HG02973 (cell line): Measurements from ENCODE around the gene ATG12.
"Not testable (repeated sequence)": the region's sequence is repeated elsewhere in the genome, so short reads cannot be mapped to it uniquely, and the experiment has no call there.

Experiments used
- ATAC-seq: cut with Tn5 transposase; IDR thresholded peaks from one replicate; pipeline ENCODE4 v1.9.1; 2021; ENCODE audit warnings: moderate library complexity; ENCODE audit not compliant: unreplicated experiment

ATG12 gene

DNA sequence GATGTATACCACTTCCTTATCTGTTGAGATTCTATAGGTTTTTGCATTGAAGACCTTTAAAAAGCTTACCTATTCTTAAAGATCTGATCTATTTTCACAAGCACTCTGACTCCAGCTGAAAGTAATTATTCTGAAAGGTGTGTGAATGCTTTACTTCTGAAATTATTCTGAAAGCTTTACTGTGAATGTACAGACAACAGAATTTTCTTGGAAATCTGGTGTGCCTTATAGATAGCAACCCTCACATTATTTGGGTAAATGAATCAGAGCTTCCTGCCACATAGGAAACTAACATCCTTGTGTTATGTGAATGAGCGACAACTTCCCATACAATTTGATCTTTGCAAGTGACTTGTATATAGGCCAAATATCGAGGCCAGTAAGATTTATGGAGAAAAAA lies 31.4 kb downstream of the ATG12 start:
- no peak for ATAC-seq

DNA sequence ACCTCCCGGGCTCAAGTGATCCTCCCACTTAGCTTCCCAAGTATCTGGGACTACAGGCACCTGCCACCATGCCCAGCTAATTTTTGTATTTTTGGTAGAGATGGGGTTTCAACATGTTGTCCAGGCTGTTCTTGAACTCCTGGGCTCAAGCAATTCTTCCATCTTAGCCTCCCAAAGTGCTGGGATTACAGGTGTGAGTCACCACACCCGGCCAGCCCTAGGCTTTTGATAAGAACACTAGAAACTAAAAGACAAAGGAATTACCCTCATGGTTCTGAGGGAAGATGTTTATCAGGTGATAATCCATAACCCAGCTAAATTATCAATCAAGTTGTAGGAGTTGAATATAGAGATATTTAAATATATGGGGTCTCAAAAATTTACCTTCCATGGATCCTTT lies 33.3 kb downstream of the ATG12 start:
- ATAC-seq: not testable (repeated sequence)

DNA sequence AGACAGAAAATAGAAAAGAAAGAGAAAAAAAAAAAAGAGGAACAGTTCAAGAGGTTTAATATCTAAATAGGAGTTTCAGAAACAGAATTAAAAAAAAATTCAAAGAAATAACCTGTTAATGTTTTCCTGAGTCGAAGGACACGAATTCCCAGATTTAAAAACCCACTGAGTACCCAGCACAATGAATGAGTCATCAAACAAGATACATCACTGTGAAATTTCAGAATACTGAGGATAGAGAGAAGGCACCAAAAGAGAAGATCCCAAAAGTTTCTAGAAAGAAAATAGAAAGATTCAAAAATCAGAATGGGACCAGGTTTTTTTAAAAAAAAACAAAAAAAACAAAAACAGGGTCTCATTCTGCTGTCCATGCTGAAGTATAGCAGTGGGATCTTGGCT lies 33.7 kb downstream of the ATG12 start:
- ATAC-seq: no peak

DNA sequence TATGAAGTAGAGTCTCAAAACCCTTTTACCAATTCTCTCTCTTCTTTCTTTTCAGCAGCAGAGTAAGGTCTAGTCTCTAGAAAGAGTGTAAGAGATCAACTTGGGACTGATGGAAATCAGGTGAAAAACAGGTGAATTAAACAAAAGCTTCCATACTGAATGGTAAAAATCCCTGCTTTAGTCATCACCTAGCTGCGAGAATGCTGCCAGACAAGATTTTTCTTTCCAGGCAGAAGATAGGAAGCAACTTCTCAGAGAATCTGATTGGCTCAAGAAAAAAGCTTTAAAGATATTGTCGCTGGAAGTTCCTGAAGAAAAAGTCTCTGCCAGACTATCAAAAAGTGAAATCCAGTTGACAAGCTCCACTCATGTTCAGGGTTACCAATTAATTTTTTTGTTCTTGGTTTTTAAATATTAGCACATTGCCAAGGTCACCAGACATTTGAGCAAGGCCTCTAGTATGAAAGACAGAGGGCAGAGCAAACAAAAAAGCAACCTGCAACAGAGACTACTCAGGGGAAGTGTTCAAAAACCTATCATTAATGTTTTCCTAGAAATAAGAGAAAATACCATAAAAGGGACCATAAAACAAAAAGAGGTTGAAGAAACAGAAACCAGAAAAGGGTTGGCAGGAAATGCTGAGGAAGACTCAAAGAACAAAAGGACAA lies 34.2 kb downstream of the ATG12 start:
- no peak for ATAC-seq

GRCh38 chr5:115801984-115802383 lies 39.4 kb downstream of the ATG12 start:
- ATAC-seq: no peak

- ATAC-seq: no peak
These were observed 40.2 kb downstream of the ATG12 start for GRCh38 chr5:115801152-115801551.

- ATAC-seq: no peak
These were observed 41.3 kb downstream of the ATG12 start for GRCh38 chr5:115800108-115800507.

DNA sequence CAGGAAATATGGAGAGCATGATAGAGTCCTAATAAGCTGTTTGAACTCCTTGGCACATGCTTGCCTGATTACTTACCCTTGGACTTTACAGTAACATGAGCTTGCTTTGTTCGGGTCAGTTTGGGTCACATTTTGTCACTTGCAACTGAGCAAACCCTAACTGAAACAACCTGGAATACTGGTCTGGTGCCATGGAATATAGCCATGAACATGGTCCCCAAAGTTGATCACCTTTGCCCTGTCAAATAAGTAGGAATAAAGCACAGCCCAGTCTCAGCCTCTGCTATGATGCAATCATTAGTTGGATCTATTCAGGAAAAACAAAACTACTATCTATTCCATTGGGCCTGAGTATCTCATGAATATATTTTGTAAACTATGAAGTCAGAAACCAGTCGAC lies 43.1 kb downstream of the ATG12 start:
- ATAC-seq: no peak

- ATAC-seq: no peak
These were observed 44.7 kb downstream of the ATG12 start for GRCh38 chr5:115796656-115797055.

- ATAC-seq: no peak
These were observed 45.7 kb downstream of the ATG12 start for GRCh38 chr5:115795700-115796099.

DNA sequence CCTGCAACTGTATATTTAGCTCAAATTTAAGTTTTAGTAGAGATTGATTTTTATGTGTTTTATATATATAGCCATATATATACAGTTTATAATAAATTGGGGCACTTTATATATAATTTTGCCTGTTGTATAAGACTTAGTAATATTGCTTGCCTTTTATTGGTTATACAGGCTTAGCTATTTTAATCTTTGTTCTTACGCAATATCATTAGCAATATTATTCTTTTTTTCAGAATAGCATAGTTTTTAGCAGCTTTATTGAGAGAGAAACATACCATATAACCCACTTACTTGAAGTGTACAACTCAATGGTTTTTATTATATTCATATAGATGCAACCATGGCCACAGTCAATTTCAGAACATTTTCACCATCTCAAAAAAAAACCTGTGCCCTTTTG lies 52.9 kb downstream of the ATG12 start:
- no peak for ATAC-seq

- ATAC-seq: no peak
These were observed 53.9 kb downstream of the ATG12 start for GRCh38 chr5:115787426-115787825.

DNA sequence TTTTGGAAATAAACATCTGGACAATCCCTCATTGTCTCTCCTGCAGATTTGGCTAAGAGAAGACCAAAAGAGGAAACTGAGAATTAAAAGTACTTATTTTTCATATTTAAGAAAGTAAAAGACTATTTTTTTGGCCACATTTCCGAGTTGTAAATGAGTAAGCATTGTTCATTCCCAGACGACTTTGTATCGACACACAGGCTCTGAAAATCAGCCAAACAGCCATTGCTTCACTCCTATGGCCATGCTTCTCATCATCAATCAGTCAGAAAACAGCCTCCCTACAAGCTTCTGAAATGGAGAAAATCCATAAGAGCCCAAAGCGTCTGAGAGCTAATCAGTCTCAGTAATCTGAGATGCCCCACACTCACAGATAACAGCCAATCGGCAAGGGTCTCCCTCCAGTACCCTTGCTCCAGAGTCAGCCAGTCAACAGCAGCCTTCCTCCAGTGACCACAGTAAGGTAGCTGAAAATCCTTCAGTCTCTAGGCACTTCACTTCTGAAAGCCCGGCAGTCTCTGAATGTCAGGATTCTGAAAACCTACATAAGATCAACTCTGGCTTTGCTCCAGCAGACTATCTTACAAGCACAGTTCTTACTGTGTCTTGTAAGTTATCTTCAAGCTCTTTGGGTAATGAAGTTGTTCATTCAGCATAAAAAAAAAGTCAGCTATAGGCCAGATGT lies 55.8 kb downstream of the ATG12 start:
- no peak for ATAC-seq

- ATAC-seq: no peak
These were observed 62.9 kb downstream of the ATG12 start for GRCh38 chr5:115778417-115778816.
